CD4-positive, alpha-beta T cell treated with Interleukin-12 subunit alpha and Interleukin-12 subunit beta, for 1 hour (primary cell): ENCODE measurements around the gene BRDT.
"Not testable (repeated sequence)": the region's sequence is repeated elsewhere in the genome, so short reads cannot be mapped to it uniquely, and the experiment has no call there.

Source experiments
- DNase-seq: peaks from one replicate; pipeline ENCODE4 v3.0.0-alpha.2; 2020

Gene BRDT

DNA sequence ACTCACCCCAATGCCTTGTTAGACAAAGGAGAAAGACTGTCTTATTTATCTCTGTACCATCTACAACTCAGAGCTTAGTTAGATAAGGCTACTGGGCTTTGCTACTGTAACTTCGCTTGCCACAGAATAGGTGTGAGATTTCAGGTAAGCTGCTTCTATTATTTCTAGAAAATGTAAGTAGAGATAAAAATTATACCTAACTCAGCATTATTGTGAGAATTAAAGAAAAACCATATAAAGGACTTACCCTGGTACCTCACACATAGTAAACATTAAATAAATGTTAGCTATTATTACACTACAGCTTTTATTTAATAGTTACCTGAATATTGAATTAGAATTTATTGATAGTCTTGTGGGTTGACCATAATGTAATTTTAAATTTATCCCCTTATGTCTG is 44.1 kb downstream of the BRDT start:
- DNase-seq = no peak

DNA sequence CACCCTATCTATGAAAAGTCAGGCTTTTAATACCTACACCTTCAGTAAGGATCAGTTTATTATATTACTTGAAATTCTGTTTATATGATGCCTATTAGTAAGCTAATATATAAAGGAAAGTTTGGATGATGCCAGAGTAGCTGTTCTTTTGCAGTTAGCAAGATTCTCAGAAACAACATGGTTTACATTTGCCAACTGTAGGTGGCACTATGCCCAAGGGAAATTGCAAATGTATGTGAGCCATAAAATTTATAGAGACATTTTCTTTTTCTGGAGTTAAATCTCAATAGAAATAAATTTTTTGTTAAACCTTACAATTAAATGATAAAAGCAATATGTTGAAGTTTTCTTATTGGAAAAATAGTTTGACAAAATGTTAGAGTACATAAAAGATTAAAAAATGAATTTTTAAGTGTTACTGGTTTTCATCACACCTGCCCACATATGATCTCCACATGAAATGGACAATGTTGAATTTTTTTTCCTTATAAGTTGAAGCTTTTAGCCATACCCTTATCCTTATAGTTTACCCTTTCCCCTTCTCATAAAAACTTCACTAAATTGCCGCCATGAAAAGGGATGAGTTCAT is 48.5 kb downstream of the BRDT start:
- peak; percentile 63 for DNase-seq

DNA sequence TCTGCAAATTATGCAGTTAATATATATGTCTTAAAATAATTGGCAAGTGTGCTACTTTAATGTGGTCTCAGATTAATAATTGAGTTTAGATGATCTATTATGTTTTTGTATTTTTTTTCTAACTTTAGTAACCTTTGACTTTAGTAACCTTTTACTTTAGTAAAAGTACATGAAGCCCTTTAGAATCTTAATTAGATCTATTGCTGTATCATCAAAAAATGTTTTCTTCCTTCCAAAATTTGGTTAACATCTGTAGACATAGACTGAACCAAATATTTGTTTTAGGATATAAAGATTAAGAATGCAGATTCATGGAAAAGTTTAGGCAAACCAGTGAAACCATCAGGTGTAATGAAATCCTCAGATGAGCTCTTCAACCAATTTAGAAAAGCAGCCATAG is 54.9 kb downstream of the BRDT start:
- no peak for DNase-seq

DNA sequence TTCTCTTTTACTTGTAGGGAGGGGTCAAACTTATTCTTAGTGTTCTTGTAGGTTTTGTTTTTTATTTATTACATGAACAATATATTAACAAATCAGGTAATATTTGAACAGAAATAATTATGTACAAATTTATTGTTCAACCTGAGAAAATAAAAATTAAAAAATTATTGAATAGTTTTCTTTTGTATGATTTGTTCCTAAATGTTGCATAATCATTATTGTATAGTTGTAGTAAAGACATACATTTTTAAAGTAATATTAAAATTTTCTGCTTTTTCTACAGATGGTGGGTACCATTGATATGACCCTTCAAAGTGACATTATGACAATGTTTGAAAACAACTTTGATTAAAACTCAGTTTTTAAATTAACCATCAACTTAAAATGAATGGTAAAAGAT is 64.7 kb downstream of the BRDT start:
- DNase-seq = no peak

DNA sequence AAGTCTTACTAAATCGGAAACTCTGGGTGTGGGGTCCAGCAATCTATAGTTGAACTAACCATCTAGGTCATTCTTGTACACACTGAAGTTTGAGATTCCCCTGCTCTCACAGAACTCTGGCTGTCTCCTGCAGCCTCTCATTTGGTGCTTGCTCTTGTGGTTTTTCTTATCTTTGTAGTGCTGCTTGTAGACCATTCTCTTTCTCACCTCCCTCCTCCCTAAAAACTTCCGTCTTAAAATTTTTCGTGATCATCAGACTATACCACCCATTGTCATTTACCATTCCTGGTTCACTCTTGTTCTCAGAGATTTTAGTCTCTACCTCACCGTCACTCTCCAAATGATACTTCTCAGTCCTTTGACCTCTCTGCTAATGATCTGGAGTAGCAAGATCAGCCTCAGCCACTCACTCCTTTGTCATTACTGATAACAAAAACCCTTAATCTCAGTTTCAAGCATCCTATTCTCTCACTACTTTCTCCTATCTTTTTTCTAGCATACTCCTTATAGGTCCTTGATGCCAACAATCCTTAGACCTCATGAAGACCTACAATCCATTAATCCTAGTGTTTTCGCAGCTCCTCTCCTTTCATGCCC is 67.6 kb downstream of the BRDT start:
- DNase-seq = peak; percentile 3

DNA sequence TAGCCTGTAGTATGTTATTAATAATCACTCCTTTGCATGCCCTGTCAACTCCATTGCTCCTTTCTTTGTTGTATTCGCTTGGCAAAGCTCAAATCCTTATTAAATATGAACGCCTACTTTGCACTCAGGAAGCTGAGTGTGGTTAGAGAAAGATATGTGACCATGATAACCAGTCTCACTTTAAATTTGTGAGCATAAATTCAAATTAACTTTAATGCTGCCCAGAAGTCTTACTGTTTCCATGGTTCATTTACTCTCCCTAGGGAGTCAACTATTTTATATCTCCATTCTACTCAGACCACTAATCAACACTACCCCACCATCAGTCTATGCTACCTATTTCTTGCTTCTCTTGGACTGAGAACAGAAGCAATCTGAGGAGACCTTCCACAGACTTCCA is 68.5 kb downstream of the BRDT start:
- no peak for DNase-seq

DNA sequence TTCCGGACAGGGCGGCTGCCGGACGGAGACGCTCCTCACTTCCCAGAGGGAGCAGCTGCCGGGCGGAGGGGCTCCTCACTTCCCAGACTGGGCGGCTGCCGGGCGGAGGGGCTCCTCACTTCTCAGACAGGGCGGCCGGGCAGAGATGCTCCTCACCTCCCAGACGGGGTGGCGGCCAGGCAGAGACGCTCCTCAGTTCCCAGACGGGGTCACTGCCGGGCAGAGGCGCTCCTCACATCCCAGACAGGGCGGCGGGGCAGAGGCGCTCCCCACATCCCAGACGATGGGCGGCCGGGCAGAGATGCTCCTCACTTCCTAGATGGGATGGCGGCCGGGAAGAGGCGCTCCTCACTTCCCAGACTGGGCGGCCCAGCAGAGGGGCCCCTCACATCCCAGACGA is 76.8 kb downstream of the BRDT start:
- not testable (repeated sequence) for DNase-seq

DNA sequence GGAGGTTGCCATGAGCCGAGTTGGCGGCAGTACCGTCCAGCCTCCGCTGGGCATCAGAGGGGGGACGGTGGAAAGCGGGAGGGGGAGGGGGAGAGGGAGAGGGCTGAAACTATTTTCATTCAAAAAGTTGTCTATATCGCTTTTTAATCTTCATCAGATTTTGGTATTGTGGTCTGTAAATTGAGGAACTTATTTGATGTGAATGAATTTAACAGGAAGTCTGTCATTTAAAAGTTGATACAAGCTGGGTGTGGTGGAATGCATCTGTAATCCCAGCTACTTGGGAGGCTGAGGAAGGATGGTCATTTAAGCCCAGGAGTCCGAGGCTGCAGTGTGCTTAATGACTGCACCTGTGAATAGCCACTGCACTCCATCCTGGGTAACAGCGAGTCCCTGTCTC is 77.6 kb downstream of the BRDT start:
- no peak for DNase-seq

DNA sequence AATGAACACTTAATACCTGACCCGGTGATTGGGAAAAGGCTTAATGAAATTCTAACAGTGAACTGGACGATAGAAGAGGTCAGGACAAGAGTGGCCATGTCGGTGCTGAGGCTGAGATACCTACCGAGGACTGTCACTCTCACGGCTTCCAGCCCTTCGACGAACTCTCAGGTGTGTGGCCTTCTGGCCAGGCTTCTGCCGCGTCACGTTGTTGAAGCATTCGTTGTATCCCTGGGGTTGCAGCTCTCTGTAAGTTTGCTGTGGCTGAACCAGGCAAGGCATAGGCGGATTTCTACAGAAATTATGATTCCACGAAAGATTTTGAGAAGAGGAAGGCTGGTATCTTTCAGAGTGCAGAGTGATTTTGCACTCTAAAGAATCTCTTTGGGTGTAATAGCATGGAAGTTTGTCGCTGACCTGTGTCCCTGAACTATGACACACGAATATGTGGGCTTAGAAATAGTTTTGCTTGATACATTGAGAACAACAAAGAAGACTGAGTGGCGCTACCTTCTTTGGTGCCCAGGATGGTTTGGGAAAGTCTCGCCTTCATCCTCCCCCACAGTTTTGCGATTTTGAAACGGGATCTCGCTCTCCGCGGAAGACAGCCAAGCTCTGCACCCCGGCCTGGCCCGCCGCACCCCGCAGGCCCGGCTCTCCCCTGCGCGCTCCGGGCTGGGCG is 80.2 kb downstream of the BRDT start:
- no peak for DNase-seq

DNA sequence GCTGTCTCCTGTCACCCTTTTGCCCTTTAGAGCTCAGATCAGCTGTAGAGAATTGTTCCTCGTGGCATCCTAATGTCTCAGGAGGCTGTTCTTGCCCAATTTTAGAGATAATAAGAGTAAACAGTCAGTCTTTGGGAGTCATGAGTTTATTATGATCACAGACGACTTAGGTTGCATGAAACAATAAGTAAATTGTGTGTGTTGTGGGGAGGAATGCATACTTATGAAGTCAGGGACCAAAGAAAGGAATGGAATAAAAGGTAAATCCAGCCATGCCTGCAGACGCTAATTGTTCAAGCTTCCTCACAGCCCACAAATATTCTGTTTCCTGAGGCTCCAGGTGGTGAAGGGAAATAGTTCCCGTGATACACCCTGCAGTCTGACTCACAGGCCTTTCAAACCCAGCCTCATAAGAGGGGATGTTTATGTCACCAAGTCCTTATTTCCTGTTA is 81.5 kb downstream of the BRDT start:
- DNase-seq = no peak

DNA sequence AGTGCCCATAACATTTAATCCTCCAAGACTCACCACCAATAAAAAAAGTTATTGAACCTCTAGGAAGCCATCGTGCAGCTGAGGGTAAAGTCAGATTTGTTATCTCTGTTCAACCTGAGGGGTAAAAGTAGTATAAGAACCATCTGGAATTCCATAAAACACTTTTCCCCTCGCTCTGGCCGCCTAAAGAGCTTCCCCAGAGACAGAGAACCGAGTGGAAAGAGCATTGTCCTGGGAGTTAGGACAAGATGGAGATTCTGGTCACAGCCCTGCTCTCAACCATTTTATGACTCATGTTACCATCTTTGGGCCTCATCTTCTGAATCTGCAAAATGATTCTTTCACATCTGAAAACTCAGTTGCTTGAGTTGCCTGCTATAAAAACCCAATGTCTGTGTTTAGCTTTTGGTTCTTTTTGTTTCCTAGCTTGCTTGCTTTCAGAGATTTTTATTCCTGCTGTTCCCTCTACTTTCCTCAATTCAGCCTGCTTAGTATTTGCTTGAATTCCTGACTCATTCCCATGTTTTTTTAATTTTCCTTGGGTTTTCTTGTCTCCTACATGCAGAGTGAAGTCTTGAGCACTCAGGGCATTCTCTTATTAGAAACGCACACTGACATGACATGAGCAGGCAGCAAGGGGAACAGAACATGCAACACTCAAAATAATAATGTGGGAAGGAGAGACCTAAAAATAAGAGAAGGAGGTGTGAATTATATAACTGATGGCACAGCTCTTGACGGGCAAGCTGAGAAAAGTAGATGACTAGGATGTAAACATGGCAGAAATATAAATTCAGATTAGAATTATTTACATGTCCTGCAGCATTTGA is 82.3 kb downstream of the BRDT start:
- DNase-seq = no peak

DNA sequence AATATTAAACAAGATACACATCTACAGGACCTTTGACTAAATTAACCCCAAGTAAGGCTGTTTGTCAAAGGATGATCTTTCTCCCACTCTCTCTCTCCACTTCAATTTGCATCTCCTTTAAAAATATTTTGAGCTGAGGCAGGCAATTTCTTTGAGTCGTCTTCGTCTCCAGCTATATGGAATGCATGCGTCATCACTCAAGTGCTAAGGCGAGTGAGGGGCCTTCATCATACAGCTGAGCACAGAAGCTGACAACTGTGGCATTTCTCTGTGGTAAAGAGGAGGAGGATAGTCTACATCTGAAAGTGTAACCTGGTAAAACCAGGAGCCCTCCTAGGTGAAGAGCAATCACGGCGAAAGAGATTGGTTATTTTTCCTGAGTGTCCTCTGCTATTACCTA is 88.2 kb downstream of the BRDT start:
- no peak for DNase-seq

DNA sequence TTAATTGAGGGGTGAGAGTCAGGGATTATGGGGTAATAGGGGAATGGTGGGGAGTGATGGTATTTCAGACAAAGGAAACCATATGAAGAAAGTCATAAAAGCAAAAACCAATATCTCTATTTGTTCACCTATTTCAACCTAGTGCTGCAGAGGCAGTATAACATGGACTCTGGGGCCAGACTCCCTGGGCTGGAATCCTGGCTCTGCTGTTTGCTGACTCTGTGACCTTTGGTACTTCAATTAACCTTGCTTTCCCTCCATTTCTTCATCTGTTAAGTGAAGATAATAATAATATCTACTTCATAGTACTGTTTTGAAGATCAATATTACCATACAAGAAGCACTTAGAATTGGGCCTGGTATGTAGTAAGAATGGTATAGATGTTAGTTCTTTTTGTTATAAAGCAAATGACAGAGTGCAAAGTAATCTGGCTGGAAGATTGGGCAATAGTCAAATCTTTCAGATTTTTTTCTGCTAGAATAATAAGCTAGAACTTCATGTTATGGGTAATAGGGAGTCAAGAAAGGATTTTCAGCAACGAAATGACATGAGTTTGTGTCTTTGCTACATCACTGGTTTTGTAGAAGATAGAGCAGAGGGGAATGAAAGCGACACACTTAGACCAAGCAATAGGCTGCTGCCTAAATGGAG is 89.6 kb downstream of the BRDT start:
- no peak for DNase-seq

DNA sequence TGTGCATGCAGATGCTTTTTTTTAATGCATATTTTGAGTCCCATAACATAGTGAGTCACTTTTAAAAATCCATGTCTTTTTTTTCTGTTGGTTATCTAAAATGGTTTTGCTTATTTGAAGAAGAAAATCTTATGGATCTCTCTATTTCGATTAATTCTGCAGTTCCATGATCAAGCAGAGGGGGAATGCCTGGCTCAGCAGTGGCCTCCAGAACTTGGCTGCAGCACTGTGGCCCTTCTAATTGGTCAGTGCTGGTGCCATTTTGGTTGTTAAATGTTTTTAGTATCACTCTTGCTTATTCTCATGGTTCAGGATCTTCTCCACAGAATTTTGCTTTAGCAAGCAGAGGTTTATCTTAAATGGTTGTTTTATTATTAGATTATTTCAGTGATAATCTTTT is 91.8 kb downstream of the BRDT start:
- DNase-seq = no peak

DNA sequence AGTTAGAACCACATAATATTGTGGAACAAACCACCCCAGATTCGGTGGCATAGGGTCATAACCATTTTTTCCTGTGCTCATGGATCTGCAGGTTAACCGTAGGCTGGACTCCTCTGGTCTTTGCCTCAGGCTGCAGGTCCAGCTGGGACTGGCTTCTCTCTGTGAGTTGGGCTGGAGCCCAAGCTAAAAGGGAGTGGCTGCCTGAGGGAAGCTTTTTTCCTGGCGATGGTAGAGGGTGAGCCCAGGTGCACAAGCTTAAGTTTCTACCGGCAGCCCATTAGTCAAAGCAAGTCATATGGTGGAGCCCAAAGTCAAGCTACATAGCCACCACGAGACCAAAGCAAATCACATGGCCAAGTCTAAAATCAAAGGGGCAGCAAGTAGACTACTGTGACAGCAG is 94.4 kb downstream of the BRDT start:
- no peak for DNase-seq

DNA sequence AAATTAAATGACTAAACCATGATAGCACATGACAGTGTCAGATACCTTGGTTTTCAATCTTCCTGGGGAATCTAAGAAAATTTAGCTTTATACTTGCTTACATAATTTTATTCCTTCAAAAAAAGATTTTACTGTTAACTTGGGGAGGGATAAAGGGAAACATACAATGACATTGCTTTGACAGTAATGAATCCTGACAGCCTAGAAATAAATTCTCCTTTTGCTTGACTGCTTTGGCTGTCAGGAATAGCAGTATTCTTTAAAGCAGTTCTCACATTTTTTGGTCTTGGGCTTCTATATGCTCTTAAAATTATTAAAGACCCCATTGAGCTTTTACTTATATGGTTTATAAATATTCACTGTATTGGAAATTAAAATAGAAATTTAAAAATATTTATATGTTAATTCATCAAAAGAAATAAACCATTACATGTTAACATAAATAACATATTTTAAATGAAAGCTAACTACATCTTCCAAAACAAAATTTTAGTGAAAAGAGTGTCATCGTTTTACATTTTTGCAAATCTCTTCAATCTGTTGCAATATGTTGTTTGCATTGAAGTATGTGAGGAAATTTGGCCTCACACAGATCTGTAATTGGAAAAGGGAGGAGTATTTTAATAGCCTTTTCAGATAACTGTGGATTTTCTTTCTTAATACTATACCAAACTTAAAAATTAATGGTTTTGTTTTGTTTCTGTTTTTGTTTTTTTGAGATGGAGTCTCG is 96.7 kb downstream of the BRDT start:
- DNase-seq = no peak

DNA sequence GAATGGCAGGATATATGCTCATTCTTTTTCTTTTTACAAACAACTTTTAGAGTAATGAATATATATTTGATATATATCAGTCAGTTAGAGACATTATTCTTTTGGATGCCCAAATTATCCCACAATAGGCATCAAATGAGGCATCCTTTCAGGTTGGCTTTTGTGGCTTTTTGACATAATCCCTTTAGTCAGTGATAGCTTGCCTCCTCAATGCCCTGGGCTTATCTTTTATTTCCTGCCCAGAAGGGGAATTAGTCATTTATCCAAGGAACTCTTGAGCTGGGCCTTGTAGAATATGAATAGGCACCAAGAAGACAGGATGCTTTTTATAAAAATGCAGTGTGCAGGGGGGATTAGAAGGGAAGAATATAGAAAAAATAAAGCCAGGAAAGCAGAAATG is 102.7 kb downstream of the BRDT start:
- DNase-seq = no peak
